ENCODE measurements around the gene CD2AP. TPM values are rescaled to one million over a fixed set of nuclear protein-coding genes. Genes with fewer than 3 reads are reported as not detected.

The CD2AP gene
- total and polyA plus RNA-seq, 7 donors, result 17.7 to 80.2 (median 21.8) TPM

- no peaks in the 10 kb centered on the region for H3K27me3 ChIP-seq
- H3K4me3 ChIP-seq, result no peak overlapping the region
- H3K36me3 ChIP-seq, result no peaks in the 10 kb centered on the region
- DNase-seq, result no peak
- TF ChIP-seq POLR2A (IDR thresholded peaks at IDR 0.05) (no peak), EP300 (IDR thresholded peaks at IDR 0.05) (no peak), POLR2AphosphoS5 (IDR thresholded peaks at IDR 0.05) (no peak), CTCF (IDR thresholded peaks at IDR 0.05) (no peak)
- H3K27ac ChIP-seq, result no peak overlapping the region
- intact Hi-C loops (cut with DNase I), result no loop called here
- WGBS, 2 donors, result 72 to 92% methylated on average over 4 of the region's 4 CpGs
- no peaks in the 10 kb centered on the region for H3K4me1 ChIP-seq
- no peaks in the 10 kb centered on the region for H3K9me3 ChIP-seq
These were observed 24.1 kb upstream of the CD2AP start for GRCh38 chr6:47453372-47453936.

DNA sequence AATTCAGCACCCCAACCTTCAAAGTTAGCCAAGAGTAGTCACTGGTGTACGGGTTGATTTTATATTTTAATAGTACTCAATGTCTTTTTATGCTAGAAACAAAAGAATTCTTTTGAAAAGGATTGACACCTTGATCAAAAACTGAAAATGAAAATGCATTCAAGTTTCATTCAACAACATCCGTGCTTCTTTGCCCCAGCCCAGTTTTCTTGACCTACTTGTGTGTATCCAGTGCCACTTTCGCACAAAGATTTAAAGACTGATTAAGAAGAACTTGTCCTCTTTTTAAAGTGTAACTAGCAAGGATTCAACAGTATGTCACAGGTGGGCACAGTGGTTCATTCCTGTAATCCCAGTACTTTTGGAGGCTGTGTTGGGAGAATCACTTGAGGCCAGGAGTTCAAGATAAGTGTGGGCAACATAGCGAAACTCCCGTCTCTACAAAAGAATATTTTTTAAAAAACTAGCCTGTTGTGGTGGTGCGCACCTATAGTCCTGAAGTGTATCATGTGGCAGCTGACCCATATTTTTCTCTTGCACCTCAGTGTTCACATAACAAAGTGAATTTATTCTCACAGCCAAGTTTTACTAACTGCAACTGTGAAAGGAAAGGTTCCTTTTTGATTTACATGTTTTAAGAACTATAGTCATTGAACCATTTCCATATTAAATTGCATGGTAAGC is 22.7 kb upstream of the CD2AP start:
- Histone ChIP-seq H3K4me1 (no peaks in the 10 kb centered on the region), H3K36me3 (no peaks in the 10 kb centered on the region), H3K9me3 (no peaks in the 10 kb centered on the region), H3K4me3 (no peak overlapping the region), H3K27ac (no peak overlapping the region), H3K27me3 (no peaks in the 10 kb centered on the region)
- TF ChIP-seq CTCF (IDR thresholded peaks at IDR 0.05), result no peak
- TF ChIP-seq POLR2AphosphoS5 (IDR thresholded peaks at IDR 0.05), result no peak
- TF ChIP-seq EP300 (IDR thresholded peaks at IDR 0.05), result no peak
- TF ChIP-seq POLR2A (IDR thresholded peaks at IDR 0.05), result no peak
- intact Hi-C loops (cut with DNase I), result no loop called here
- 88 to 91% methylated on average over 6 of the region's 6 CpGs for WGBS, 2 donors
- no peak for DNase-seq

DNA sequence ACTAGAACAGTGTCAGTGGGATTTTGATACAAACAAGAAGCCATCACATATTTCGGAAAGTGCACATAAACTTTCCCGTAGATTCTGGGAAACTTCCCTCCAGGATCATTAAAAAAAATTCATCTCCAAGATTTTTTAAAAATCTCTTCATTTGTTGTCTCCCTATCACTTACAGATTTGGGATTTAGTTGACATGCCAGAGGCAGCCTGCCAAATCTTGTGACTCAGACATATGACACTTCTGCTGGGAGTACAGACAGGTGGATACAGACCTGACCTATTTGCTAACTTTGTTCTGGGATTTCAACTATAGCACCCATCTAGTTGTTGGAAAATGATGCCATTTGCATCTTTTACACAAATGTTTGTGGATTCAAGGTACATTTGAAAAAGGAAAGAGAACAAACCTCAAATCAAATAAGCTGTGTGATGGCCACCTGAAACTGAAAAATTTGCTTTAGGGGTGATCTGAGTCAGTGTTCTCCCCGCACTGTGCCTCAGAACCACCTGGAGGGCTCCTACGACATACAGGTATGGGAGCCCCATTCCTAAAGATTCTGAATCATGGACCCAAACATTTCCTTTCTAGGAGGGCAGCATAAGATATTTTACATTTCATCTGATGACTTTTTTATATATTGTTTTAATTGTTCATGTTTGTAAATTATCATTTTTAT is 21.9 kb upstream of the CD2AP start:
- no peak overlapping the region for H3K4me3 ChIP-seq
- H3K36me3 ChIP-seq, result no peaks in the 10 kb centered on the region
- 87 to 88% methylated on average over 4 of the region's 4 CpGs for WGBS, 2 donors
- DNase-seq, result no peak
- no peak for TF ChIP-seq CTCF (IDR thresholded peaks at IDR 0.05)
- no peak for TF ChIP-seq EP300 (IDR thresholded peaks at IDR 0.05)
- no peak for TF ChIP-seq POLR2AphosphoS5 (IDR thresholded peaks at IDR 0.05)
- no peak for TF ChIP-seq POLR2A (IDR thresholded peaks at IDR 0.05)
- H3K9me3 ChIP-seq, result no peaks in the 10 kb centered on the region
- no peak overlapping the region for H3K27ac ChIP-seq
- no peaks in the 10 kb centered on the region for H3K4me1 ChIP-seq
- intact Hi-C loops (cut with DNase I), result no loop called here
- no peaks in the 10 kb centered on the region for H3K27me3 ChIP-seq

GRCh38 chr6:47456536-47456975 is 21.0 kb upstream of the CD2AP start:
- no peak for TF ChIP-seq EP300 (IDR thresholded peaks at IDR 0.05)
- TF ChIP-seq CTCF (IDR thresholded peaks at IDR 0.05), result no peak
- no peak for TF ChIP-seq POLR2A (IDR thresholded peaks at IDR 0.05)
- no peak for TF ChIP-seq POLR2AphosphoS5 (IDR thresholded peaks at IDR 0.05)
- H3K4me3 ChIP-seq, result no peak overlapping the region
- 21 to 59% methylated on average over 2 of the region's 2 CpGs for WGBS, 2 donors
- no peaks in the 10 kb centered on the region for H3K36me3 ChIP-seq
- H3K27ac ChIP-seq, result no peak overlapping the region
- no peaks in the 10 kb centered on the region for H3K9me3 ChIP-seq
- DNase-seq, result no peak
- H3K4me1 ChIP-seq, result no peaks in the 10 kb centered on the region
- intact Hi-C loops (cut with DNase I), result no loop called here
- H3K27me3 ChIP-seq, result no peaks in the 10 kb centered on the region

Data from sigmoid colon (tissue), 7 donors.